Activated effector memory CD4-positive, alpha-beta T cell treated with anti-CD3 and anti-CD28 coated beads, Interleukin-2, amount 50 U/mL, for 16 hours (primary cell): ENCODE results near the gene PPP1R12A.

Experiments used
- DNase-seq: peaks from one replicate; pipeline ENCODE4 v3.0.0-alpha.2; 2020

The PPP1R12A gene

DNA sequence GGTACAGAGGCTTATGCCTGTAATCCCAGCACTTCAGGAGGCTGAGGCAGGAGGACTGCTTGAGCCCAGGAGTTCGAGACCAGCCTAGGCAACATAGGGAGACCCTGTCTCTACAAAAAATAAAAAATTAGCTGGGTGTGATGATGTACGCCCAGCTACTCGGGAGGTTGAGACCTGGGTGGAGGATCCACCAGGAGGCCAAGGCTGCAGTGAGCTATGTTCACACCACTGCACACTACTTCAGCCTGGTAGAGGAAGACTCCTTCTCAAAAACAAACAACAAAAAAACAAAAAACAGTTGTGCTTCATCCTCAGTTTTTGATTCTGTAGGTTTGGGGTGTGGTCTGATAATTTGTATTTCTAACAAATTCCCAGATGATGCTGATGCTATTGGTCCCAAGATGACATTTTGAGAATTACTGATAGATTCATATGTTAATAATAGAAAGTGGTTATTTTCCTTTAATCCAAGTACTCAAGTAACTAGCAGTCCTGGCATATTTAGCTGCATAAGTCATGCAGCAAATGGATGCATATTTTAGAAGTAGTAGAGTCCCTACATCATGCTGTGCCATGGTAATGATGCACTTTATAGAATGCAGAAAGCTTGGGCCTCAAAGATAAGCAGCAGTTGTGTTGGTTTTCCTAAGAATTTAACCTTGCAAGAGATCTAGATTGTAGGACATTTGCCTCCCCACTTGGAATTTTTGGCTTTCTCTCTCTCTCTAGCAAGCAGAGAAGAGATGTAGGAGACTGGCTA is 168.0 kb downstream of the PPP1R12A start:
- no peak for DNase-seq

DNA sequence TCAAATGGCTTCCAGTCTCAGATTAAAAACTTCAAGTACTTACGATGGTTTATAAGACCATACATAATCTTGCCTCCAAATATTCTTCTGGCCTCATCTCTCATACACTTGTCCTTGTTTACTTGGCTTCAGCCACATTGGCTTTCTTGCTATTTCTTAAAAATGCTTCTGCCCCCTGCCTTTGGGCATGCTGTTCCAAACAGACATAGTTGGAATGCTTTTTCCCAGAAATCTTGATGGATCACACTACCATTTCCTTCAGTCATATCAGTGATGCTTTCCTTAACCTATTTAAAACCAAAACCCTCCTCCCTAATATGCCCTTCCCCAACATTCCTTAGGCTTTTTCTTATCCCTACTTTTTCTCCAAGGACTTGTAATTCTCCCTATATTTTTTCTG is 169.7 kb downstream of the PPP1R12A start:
- no peak for DNase-seq

DNA sequence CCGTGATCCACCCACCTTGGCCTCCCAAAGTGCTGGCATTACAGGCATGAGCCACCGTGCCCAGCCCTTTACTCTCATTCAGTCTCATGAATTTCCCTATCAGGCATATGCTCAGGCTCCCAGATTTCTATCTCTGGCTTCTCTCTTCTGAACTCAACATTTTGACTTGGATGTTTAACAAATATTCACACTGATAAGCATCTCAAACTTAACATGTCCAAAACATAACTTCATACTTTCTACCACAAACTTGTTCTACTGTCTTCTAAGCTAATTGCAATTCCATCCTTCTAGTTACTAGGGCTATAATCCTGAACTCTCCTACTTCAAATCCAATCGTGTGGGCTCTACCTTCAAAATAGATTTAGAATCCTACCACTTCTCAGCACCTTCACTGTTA is 170.3 kb downstream of the PPP1R12A start:
- DNase-seq: no peak

DNA sequence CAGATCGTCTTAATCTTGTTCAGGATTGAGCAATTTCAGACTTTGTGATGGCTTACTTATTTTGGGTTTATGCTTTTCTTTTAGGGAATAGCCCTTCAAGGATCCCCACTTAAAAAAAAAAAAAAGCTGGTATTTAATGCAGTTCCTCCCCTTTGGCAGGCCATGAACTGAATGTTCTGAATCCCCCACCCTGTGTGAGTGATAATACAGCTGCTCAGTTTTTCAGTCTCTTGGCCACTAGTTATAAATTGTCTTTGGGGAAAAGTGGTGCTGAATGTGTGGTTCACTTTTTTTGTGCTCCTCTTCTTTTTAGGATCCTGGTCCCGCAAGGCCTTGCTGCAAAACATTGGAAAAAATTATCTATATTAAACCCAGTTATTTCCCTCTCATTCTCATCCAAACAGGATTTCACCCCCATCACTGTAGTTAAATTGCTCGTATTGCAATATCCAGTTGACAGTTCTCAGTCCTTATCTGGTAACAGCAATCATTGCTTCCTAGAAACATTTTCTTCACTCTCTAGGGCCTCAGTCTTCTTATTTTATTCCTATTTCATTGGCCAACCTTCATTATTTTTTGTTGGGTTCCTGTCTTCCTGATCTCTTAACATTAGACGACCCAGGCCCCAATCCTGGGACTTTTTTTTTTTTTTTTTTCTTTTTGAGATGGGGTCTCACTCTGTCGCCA is 171.0 kb downstream of the PPP1R12A start:
- no peak for DNase-seq

DNA sequence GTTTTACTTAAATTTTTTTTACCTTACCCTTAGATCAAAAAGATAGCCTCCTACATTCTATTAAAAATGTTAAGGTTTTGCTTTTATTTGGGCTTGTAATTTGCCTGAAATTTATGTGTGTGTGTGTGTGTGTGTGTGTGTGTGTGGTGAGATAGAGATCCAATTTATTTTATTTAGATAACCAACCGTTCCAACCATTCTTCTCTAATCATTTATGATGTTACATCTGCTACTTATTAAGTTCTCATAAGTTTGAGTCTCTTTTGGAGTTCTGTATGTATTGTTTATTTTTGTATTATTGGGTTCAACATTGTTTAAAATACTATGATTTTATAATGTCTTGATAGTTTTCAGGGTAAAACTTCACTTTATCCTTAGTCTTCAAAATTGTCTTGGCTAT is 173.6 kb downstream of the PPP1R12A start:
- no peak for DNase-seq

DNA sequence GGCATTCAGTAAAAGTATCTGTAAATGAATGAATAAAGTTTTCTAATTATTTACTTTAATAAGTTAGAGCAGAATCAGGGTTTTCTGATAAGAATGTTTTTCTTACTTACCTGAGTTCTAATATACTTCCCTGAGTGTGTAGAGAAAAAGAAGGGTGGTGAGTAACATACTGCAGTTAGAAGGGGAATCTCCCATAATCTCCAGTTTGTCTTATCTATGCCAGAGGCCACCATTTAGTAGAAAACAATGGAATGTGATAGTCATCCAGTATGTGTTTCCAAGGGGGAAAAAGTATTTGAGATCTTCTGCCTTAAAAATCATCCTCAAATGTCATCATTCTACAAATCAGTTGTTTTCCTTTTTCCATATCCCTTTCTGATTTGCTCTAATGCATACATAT is 187.6 kb downstream of the PPP1R12A start:
- DNase-seq: no peak

DNA sequence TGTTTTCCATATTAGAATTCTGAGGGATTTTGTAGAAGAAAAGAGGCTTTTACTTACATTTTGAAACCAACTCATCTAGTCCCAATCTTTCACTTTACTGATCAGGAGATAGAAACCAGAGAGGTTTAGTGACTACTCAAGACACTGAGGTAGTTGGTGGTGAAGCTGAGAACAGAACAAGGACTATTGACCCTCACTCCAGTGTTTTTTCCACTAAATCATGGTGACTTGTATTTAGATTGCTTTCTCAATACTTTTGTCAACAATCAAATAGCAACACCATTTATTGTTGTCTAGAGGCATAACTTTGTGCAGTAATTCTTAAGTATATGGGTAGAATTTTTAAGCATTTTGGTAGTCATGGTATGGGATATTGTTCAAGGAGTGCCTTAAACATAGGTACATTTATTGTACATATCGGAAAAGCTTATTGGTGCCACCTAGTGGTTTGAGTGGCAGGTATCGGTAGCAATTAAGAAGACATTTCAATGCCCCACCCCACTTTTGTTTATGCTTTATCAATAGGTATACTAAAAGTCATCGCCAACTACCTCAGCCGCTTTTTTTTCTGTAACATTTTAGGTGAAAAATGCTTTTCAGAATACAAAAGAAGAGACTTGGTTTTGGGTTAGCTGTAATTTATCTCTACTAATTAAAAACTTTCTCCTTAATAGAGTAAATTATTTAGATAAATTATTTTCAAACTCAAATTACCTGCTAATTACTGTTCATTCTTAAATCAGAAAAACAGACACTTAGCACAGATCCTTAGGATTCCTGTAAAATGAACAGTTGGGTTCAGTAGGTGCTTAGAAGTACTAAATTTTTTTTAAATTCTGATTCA is 196.8 kb downstream of the PPP1R12A start:
- no peak for DNase-seq

DNA sequence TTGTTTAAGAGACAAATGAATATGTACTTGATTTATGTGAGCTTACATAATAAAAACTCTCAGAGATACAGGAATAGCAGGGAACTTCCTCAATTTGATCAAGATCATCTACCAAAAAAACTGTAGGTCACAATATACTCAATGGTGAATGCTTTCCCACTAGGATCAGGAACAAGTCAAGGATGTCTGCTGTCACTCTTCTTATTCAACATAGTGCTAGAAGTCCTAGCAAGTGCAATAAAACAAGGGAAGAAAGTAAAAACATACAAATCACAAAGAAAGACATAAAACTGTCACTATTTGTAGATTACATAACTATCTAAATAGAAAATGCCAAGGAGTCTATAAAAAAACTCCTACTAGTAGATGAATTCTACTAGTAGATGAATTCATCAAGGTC is 202.3 kb downstream of the PPP1R12A start:
- no peak for DNase-seq

DNA sequence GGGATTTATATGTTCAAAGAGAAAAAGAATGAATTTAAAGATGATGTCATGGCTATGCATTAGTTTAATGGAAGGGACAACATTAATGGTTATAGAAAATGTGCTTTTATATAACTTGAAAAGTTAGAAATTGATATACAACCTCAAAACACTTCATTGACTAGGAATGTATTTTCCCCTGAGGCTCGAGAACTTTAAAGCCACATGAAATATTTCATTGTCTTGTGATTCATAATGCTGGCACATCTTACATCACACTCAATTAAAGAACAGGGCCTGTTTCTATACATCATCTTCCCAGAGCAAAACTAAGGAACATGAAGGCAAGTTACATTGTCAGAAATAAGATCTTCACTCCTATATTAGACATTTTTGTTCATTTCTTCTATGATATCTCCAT is 208.9 kb downstream of the PPP1R12A start:
- DNase-seq: no peak
